LNCAP (cell line): ENCODE measurements around the gene GABARAP.

Source experiments
- CTCF ChIP-seq: fragments of 450-650 bp; IDR thresholded peaks from 2 replicates; pipeline ENCODE4 v1.5.1; 2017; ENCODE audit warnings: mild to moderate bottlenecking

Gene GABARAP

GRCh38 chr17:7250695-7251627 lies 8.7 kb upstream of the GABARAP start:
- TF ChIP-seq CTCF, result no peak

GRCh38 chr17:7249830-7250229 lies 7.6 kb upstream of the GABARAP start:
- TF ChIP-seq CTCF, result no peak

GRCh38 chr17:7249214-7249613 lies 7.0 kb upstream of the GABARAP start:
- no peak for TF ChIP-seq CTCF

GRCh38 chr17:7248796-7249195 lies 6.5 kb upstream of the GABARAP start:
- TF ChIP-seq CTCF, result no peak

GRCh38 chr17:7246779-7247178 lies 4.5 kb upstream of the GABARAP start:
- TF ChIP-seq CTCF, result no peak

GRCh38 chr17:7243453-7243729 lies 1.1 kb upstream of the GABARAP start:
- TF ChIP-seq CTCF, result no peak

GRCh38 chr17:7242717-7243452 lies 636 bp upstream of the GABARAP start:
- no peak for TF ChIP-seq CTCF
